MM.1S (cell line): Measurements from ENCODE around the gene DCD.

Experiments
- DNase-seq: peaks from one replicate; pipeline ENCODE4 v3.0.0-alpha.2; 2015
- H2AFZ ChIP-seq: fragments of 300-600 bp; sonication (generic); 2 replicates; pipeline ENCODE4 v1.6.0; 2016; ENCODE audit warnings: antibody characterized with exemption, low read length
- H3F3A ChIP-seq: fragments of 300-600 bp; sonication (generic); 2 replicates; pipeline ENCODE4 v1.6.1; 2016; ENCODE audit warnings: mild to moderate bottlenecking, antibody characterized with exemption, low read length, moderate library complexity, mixed read lengths; ENCODE audit not compliant: insufficient read depth
- H3K27ac ChIP-seq: fragments of 300-600 bp; sonication (generic); 2 replicates; pipeline ENCODE4 v1.5.1; 2016; ENCODE audit warnings: mild to moderate bottlenecking, low read length
- H3K27me3 ChIP-seq: fragments of 300-600 bp; sonication (generic); replicated peaks from 2 replicates; pipeline ENCODE4 v1.6.0; 2016; ENCODE audit warnings: low read length; ENCODE audit not compliant: insufficient read depth
- H3K36me3 ChIP-seq: fragments of 300-600 bp; sonication (generic); replicated peaks from 2 replicates; pipeline ENCODE4 v1.6.1; 2016; ENCODE audit warnings: mild to moderate bottlenecking, low read length, mixed read lengths; ENCODE audit not compliant: insufficient read depth
- H3K4me1 ChIP-seq: fragments of 300-600 bp; sonication (generic); 2 replicates; pipeline ENCODE4 v1.6.1; 2016; ENCODE audit warnings: low read length, mixed read lengths
- H3K4me2 ChIP-seq: fragments of 300-600 bp; sonication (generic); 2 replicates; pipeline ENCODE4 v1.6.0; 2016; ENCODE audit warnings: low read depth, low read length
- H3K4me3 ChIP-seq: fragments of 300-600 bp; sonication (generic); 2 replicates; pipeline ENCODE4 v1.5.1; 2016; ENCODE audit warnings: low read length, mixed read lengths
- H3K79me2 ChIP-seq: fragments of 300-600 bp; sonication (generic); 2 replicates; pipeline ENCODE4 v1.6.1; 2016; ENCODE audit warnings: mixed run types, low read length, mixed read lengths
- H3K9ac ChIP-seq: fragments of 300-600 bp; sonication (generic); 2 replicates; pipeline ENCODE4 v1.6.1; 2016; ENCODE audit warnings: low read length, mixed read lengths
- H3K9me2 ChIP-seq: fragments of 300-600 bp; sonication (generic); replicated peaks from 2 replicates; pipeline ENCODE4 v1.6.1; 2016; ENCODE audit warnings: mild to moderate bottlenecking, low read length, mixed read lengths; ENCODE audit not compliant: insufficient read depth
- H3K9me3 ChIP-seq: fragments of 300-600 bp; sonication (generic); replicated peaks from 2 replicates; pipeline ENCODE4 v1.6.1; 2016; ENCODE audit warnings: mild to moderate bottlenecking, low read length, mixed read lengths; ENCODE audit not compliant: insufficient read depth
- H4K20me1 ChIP-seq: fragments of 300-600 bp; sonication (generic); 2 replicates; pipeline ENCODE4 v1.6.1; 2016; ENCODE audit warnings: mild to moderate bottlenecking, low read length, moderate library complexity, mixed read lengths; ENCODE audit not compliant: insufficient read depth
- EZH2 ChIP-seq: fragments of 300-600 bp; sonication (generic); optimal IDR thresholded peaks from 2 replicates; pipeline ENCODE3; 2017; ENCODE audit warnings: low read depth, mild to moderate bottlenecking, antibody characterized with exemption, low read length, mixed read lengths
- EZH2phosphoT487 ChIP-seq: fragments of 300-600 bp; sonication (generic); IDR thresholded peaks from 2 replicates; pipeline ENCODE4 v1.6.1; 2018; ENCODE audit warnings: antibody characterized with exemption, low read length
- TF ChIP-seq, protein P1 (sequence below): fragments of 300-600 bp; sonication (generic); IDR thresholded peaks from 2 replicates; pipeline ENCODE4 v1.5.1; 2016; ENCODE audit warnings: antibody characterized with exemption, low read length, mixed read lengths

DCD gene

DNA sequence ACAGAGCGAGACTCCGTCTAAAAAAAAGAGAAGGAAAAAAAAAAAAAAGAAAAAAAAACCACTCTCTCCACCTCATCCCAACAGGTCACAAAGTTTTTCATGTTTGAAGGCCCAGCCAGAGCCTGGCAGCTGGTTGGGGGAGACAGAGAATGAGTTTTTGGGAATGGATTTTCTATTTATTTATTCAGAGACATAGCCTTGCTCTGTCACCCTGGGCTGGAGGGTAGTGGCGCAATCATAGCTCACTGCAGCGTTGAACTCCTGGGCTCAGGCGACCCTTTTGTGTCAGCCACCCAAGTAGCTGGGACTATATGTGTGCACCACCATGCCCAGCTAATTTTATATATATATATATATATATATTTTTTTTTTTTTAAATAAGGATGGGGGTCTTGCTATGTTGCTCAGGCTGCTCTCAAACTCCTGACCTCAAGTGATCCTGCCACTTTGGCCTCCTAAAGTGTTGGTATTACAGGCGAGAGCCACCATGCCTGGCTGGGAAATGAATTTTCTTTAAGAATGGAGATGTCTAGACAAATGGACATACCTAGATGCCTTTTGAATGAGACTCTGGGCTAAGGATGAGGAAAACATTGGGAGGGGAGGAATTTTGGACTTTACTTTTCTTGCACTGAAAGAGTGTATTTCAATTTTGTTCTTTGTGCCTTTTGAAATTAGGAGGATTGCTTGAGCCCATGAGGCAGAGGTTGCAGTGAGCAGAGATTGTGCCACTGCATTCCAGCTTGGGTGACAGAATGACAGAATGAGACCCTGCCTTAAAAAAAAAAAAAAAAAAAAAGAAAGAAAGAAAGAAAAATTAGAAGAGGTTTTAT is 42.8 kb downstream of the DCD start:
- Histone ChIP-seq H3K27ac (no peak overlapping the region), H3K79me2 (no peaks in the 10 kb centered on the region), H3K4me3 (no peak overlapping the region), H3K36me3 (no peaks in the 10 kb centered on the region), H3K9ac (no peak overlapping the region), H3F3A (peaks cover 4% of the 10 kb centered on the region; the same call in 1 of the 2 replicates), H3K9me3 (no peaks in the 10 kb centered on the region), H3K4me1 (peaks cover 10% of the 10 kb centered on the region; the same call in 1 of the 2 replicates), H4K20me1 (no peaks in the 10 kb centered on the region), H3K9me2 (no peaks in the 10 kb centered on the region), H2AFZ (no peak overlapping the region), H3K4me2 (no peak overlapping the region), H3K27me3 (no peaks in the 10 kb centered on the region)
- TF ChIP-seq, protein P1, sequence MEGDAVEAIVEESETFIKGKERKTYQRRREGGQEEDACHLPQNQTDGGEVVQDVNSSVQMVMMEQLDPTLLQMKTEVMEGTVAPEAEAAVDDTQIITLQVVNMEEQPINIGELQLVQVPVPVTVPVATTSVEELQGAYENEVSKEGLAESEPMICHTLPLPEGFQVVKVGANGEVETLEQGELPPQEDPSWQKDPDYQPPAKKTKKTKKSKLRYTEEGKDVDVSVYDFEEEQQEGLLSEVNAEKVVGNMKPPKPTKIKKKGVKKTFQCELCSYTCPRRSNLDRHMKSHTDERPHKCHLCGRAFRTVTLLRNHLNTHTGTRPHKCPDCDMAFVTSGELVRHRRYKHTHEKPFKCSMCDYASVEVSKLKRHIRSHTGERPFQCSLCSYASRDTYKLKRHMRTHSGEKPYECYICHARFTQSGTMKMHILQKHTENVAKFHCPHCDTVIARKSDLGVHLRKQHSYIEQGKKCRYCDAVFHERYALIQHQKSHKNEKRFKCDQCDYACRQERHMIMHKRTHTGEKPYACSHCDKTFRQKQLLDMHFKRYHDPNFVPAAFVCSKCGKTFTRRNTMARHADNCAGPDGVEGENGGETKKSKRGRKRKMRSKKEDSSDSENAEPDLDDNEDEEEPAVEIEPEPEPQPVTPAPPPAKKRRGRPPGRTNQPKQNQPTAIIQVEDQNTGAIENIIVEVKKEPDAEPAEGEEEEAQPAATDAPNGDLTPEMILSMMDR = no peak
- no peak for TF ChIP-seq EZH2phosphoT487
- no peak for TF ChIP-seq EZH2
- DNase-seq = no peak

DNA sequence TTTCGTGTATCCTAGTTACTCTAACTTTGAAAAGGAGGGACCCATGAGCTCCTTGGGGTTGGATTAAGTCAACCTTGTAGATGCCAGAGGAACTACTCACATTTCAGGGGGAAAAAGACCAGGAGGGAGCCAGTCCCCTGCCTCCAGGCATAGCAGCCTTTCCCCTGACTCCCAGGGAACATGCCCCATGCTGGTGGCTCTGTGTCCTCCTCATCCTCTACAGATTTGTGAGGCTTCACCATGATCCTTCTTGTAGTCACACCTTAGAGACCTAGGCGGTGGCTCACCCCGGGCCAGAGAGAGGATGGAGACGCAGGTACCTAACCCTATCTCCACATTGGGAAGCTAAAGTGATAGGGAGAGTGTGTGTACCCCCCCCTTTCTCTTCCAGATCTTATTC is 43.7 kb downstream of the DCD start:
- Histone ChIP-seq H3K9me2 (no peaks in the 10 kb centered on the region), H3K4me3 (no peak overlapping the region), H3K27ac (no peak overlapping the region), H3K36me3 (no peaks in the 10 kb centered on the region), H3K9ac (no peak overlapping the region), H2AFZ (no peak overlapping the region), H3K9me3 (no peaks in the 10 kb centered on the region), H3K4me1 (peaks cover 10% of the 10 kb centered on the region; the same call in 1 of the 2 replicates), H3K27me3 (no peaks in the 10 kb centered on the region), H3F3A (peaks cover 4% of the 10 kb centered on the region; the same call in 1 of the 2 replicates), H3K79me2 (no peaks in the 10 kb centered on the region), H4K20me1 (no peaks in the 10 kb centered on the region), H3K4me2 (no peak overlapping the region)
- TF ChIP-seq, protein P1 = no peak
- no peak for TF ChIP-seq EZH2
- no peak for TF ChIP-seq EZH2phosphoT487
- no peak for DNase-seq

DNA sequence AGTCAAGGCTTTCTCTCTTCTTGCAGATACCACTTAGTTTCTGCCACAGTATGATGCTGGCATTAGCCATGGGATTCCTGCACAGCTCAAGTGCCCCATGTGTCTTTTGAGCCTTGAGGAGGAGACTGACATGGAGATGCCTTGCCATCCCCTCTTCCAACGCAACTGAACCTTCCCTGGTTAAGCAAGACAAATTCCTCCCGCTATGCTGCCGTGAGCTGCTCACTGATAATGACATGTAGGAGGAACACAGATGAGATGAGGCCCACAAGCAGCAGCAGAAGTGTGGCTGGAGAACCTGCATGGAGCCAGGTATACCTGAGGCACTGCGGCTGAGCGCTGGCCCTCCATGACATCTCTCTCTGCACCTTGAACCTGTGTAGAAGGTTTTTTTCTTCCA is 44.3 kb downstream of the DCD start:
- H3K79me2 ChIP-seq = no peaks in the 10 kb centered on the region
- no peak overlapping the region for H3K27ac ChIP-seq
- H3K4me2 ChIP-seq = no peak overlapping the region
- TF ChIP-seq EZH2phosphoT487 (no peak), EZH2 (no peak)
- TF ChIP-seq, protein P1 = no peak
- H3K9me2 ChIP-seq = no peaks in the 10 kb centered on the region
- H3K9ac ChIP-seq = no peak overlapping the region
- H3K4me3 ChIP-seq = no peak overlapping the region
- no peaks in the 10 kb centered on the region for H3K9me3 ChIP-seq
- peaks cover 4% of the 10 kb centered on the region; the same call in 1 of the 2 replicates for H3F3A ChIP-seq
- no peaks in the 10 kb centered on the region for H4K20me1 ChIP-seq
- no peak for DNase-seq
- H3K27me3 ChIP-seq = no peaks in the 10 kb centered on the region
- no peaks in the 10 kb centered on the region for H3K36me3 ChIP-seq
- no peak overlapping the region for H2AFZ ChIP-seq
- peaks cover 10% of the 10 kb centered on the region; the same call in 1 of the 2 replicates for H3K4me1 ChIP-seq
